SK-N-SH (cell line): ENCODE measurements around the gene RIMOC1.

Source experiments
- POLR2AphosphoS5 ChIP-seq: IDR thresholded peaks from 2 replicates; pipeline ENCODE4 v1.6.1; 2012; ENCODE audit warnings: low read depth, low read length
- YY1 ChIP-seq: IDR thresholded peaks from 2 replicates; pipeline ENCODE4 v1.4.0; 2012; ENCODE audit warnings: low read depth, mild to moderate bottlenecking

GRCh38 chr5:41882765-41883164 is 21.4 kb upstream of the RIMOC1 start:
- no peak for TF ChIP-seq POLR2AphosphoS5
- no peak for TF ChIP-seq YY1
